Raji (cell line): ENCODE measurements around the gene AMIGO1.

Experiments used
- POLR2A ChIP-seq: IDR thresholded peaks from 2 replicates; pipeline ENCODE4 v1.6.1; 2011; ENCODE audit warnings: low read depth, low read length, control low read depth; ENCODE audit not compliant: insufficient read depth

The AMIGO1 gene

GRCh38 chr1:109468061-109468460 is 41.5 kb downstream of the AMIGO1 start:
- no peak for TF ChIP-seq POLR2A

- TF ChIP-seq POLR2A, result no peak
Observed at GRCh38 chr1:109467301-109467777, 42.2 kb downstream of the AMIGO1 start.

GRCh38 chr1:109466452-109467300 is 42.9 kb downstream of the AMIGO1 start, which contains the start of gene SYPL2:
Gene SYPL2 (plus strand): TSS chr1:109466546. CDS start chr1:109466844, 298 bp downstream.
- no peak for TF ChIP-seq POLR2A

GRCh38 chr1:109466125-109466451 is 43.4 kb downstream of the AMIGO1 start:
- no peak for TF ChIP-seq POLR2A

GRCh38 chr1:109457819-109458218 is 51.7 kb downstream of the AMIGO1 start:
- TF ChIP-seq POLR2A, result no peak

- no peak for TF ChIP-seq POLR2A
Observed at GRCh38 chr1:109454497-109455133, 54.9 kb downstream of the AMIGO1 start.
